KMS-11 (cell line): ENCODE measurements around the gene ZNF106.

Experiments used
- H2AFZ ChIP-seq: fragments of 200-600 bp; sonication (generic); 2 replicates; pipeline ENCODE4 v1.6.1; 2016; ENCODE audit warnings: antibody characterized with exemption, mixed run types, low read depth
- H3K27ac ChIP-seq: fragments of 200-600 bp; sonication (generic); 2 replicates; pipeline ENCODE4 v1.6.1; 2016; ENCODE audit warnings: mild to moderate bottlenecking, mixed run types
- H3K27me3 ChIP-seq: fragments of 200-600 bp; sonication (generic); 2 replicates; pipeline ENCODE4 v1.6.1; 2017; ENCODE audit warnings: mild to moderate bottlenecking, low read depth, mixed run types, moderate library complexity; ENCODE audit not compliant: insufficient read depth
- H3K36me3 ChIP-seq: fragments of 200-600 bp; sonication (generic); 2 replicates; pipeline ENCODE4 v1.6.1; 2017; ENCODE audit warnings: mild to moderate bottlenecking, mixed run types; ENCODE audit not compliant: insufficient read depth
- H3K4me1 ChIP-seq: fragments of 200-600 bp; sonication (generic); 2 replicates; pipeline ENCODE4 v1.6.1; 2016; ENCODE audit warnings: mild to moderate bottlenecking, low read depth, mixed run types; ENCODE audit not compliant: poor library complexity, severe bottlenecking
- H3K4me2 ChIP-seq: fragments of 200-600 bp; sonication (generic); 2 replicates; pipeline ENCODE4 v1.7.0; 2016; ENCODE audit warnings: mild to moderate bottlenecking, mixed run types
- H3K4me3 ChIP-seq: fragments of 200-600 bp; sonication (generic); IDR thresholded peaks from 2 replicates; pipeline ENCODE4 v1.6.1; 2017; ENCODE audit warnings: low read depth, low read length, mixed read lengths; ENCODE audit not compliant: insufficient read depth
- H3K79me2 ChIP-seq: fragments of 200-600 bp; sonication (generic); 2 replicates; pipeline ENCODE4 v1.6.1; 2016; ENCODE audit warnings: low read depth, mixed run types; ENCODE audit not compliant: insufficient read depth
- H3K9ac ChIP-seq: fragments of 200-600 bp; sonication (generic); 2 replicates; pipeline ENCODE4 v1.6.1; 2016; ENCODE audit warnings: mild to moderate bottlenecking, mixed run types
- H4K20me1 ChIP-seq: fragments of 200-600 bp; sonication (generic); 2 replicates; pipeline ENCODE4 v1.6.1; 2016; ENCODE audit warnings: mild to moderate bottlenecking, mixed run types; ENCODE audit not compliant: insufficient read depth
- TF ChIP-seq, protein P1 (sequence below): fragments of 200-600 bp; sonication (generic); conservative IDR thresholded peaks from 2 replicates; pipeline ENCODE4 v1.6.1; 2017; ENCODE audit warnings: low read depth, mild to moderate bottlenecking, antibody characterized with exemption, low read length, moderate library complexity, mixed read lengths

The ZNF106 gene

DNA sequence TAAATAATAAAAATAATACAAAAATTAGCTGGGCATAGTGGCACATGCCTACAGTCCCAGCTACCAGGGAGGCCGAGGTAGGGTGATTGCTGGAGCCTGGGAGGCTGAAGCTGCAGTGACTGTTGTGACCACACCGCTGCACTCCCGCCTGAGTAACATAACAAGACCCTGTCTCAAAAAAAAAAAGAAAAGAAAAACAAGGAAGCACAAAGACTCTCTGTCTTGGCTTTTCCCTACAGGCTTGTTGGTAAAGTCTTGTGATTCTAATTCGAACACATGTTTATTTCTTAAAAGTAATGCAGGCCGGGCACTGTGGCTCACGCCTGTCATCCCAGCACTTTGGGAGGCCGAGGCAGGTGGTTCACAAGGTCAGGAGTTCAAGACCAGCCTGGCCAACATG, 71.6 kb downstream of the ZNF106 start:
- H3K27me3 ChIP-seq = no peaks in the 10 kb centered on the region
- no peaks in the 10 kb centered on the region for H3K4me1 ChIP-seq
- H3K27ac ChIP-seq = no peak overlapping the region
- H3K4me2 ChIP-seq = no peak overlapping the region
- H3K4me3 ChIP-seq = no peak overlapping the region
- no peaks in the 10 kb centered on the region; the same call in 1 of the 2 replicates for H3K36me3 ChIP-seq
- TF ChIP-seq, protein P1, sequence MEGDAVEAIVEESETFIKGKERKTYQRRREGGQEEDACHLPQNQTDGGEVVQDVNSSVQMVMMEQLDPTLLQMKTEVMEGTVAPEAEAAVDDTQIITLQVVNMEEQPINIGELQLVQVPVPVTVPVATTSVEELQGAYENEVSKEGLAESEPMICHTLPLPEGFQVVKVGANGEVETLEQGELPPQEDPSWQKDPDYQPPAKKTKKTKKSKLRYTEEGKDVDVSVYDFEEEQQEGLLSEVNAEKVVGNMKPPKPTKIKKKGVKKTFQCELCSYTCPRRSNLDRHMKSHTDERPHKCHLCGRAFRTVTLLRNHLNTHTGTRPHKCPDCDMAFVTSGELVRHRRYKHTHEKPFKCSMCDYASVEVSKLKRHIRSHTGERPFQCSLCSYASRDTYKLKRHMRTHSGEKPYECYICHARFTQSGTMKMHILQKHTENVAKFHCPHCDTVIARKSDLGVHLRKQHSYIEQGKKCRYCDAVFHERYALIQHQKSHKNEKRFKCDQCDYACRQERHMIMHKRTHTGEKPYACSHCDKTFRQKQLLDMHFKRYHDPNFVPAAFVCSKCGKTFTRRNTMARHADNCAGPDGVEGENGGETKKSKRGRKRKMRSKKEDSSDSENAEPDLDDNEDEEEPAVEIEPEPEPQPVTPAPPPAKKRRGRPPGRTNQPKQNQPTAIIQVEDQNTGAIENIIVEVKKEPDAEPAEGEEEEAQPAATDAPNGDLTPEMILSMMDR = no peak
- H3K79me2 ChIP-seq = no peaks in the 10 kb centered on the region
- H2AFZ ChIP-seq = no peak overlapping the region
- H4K20me1 ChIP-seq = no peaks in the 10 kb centered on the region
- H3K9ac ChIP-seq = no peak overlapping the region

DNA sequence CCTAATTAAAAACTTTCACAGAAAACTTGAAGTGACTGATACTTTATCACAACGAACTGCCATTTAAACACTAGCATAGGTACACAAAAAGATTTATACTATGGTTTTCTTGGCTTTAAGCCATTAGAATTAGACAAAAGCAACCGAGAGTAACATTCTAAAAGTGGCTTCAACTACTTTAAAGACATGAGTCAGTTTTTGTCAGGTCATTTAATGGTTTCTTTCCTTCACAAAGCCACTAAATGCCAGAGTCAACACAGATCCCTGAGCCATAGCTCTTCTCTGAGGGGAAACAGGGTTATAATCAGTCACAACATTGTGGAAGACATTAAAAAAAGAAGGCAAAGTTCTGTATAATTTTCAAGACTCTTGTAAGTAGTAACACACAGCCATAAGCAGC, 77.0 kb downstream of the ZNF106 start:
- no peak overlapping the region for H3K4me2 ChIP-seq
- no peak overlapping the region for H2AFZ ChIP-seq
- H4K20me1 ChIP-seq = no peaks in the 10 kb centered on the region
- H3K4me3 ChIP-seq = no peak overlapping the region
- no peaks in the 10 kb centered on the region for H3K79me2 ChIP-seq
- no peak overlapping the region for H3K27ac ChIP-seq
- H3K9ac ChIP-seq = no peak overlapping the region
- H3K36me3 ChIP-seq = no peaks in the 10 kb centered on the region; the same call in 1 of the 2 replicates
- no peaks in the 10 kb centered on the region for H3K27me3 ChIP-seq
- TF ChIP-seq, protein P1 = no peak
- no peaks in the 10 kb centered on the region for H3K4me1 ChIP-seq

DNA sequence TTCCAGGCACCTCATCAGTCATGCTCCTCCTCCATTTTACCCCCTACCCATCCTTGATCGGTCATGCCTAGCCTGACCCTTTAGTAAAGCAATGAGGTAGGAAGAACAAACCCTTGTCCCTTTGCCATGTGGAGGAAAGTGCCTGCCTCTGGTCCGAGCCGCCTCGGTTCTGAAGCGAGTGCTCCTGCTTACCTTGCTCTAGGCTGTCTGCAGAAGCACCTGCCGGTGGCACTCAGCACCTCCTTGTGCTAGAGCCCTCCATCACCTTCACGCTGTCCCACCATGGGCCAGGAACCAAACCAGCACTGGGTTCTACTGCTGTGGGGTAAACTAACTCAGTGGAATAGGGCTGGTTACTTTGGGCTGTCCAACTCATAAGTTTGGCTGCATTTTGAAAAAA, 79.1 kb downstream of the ZNF106 start:
- H3K27me3 ChIP-seq = no peaks in the 10 kb centered on the region
- no peak overlapping the region for H3K27ac ChIP-seq
- H3K4me2 ChIP-seq = no peak overlapping the region
- H4K20me1 ChIP-seq = no peaks in the 10 kb centered on the region
- no peaks in the 10 kb centered on the region for H3K79me2 ChIP-seq
- no peak overlapping the region for H2AFZ ChIP-seq
- H3K36me3 ChIP-seq = no peaks in the 10 kb centered on the region
- no peak overlapping the region for H3K4me3 ChIP-seq
- TF ChIP-seq, protein P1 = no peak
- H3K9ac ChIP-seq = no peak overlapping the region
- H3K4me1 ChIP-seq = no peaks in the 10 kb centered on the region

DNA sequence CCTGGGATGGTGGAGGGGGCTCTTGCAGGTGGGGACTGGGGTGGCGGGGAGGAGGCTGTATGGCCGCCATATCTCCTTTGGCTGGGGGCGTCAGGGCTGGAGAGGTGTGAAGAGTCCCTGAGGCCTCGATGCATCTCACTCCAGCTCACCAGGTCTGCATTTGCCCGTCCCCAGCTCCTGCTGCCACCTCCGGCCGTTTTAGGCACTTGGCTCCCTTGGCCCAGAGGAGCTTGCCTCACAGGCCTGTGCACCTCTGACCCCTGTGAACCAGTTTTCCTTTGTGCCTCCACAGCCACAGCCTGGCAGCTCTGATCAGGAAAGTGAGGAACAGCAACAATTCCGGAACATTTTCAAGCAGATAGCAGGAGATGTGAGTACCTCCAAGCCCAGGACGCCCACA, 81.9 kb downstream of the ZNF106 start:
- Histone ChIP-seq H3K4me2 (no peak overlapping the region), H4K20me1 (no peaks in the 10 kb centered on the region), H3K36me3 (no peaks in the 10 kb centered on the region), H3K4me1 (no peaks in the 10 kb centered on the region), H3K27me3 (no peaks in the 10 kb centered on the region), H3K4me3 (no peak overlapping the region), H3K9ac (no peak overlapping the region), H3K79me2 (no peaks in the 10 kb centered on the region), H2AFZ (no peak overlapping the region), H3K27ac (no peak overlapping the region)
- TF ChIP-seq, protein P1 = no peak
